NOMO-1 treated with dmso at 0.1 percent for 144 hours (cell line): Measurements from ENCODE around the gene SLC22A17.

Source experiments
- DNase-seq: peaks from one replicate; lab custom pipeline; 2025; ENCODE audit not compliant: unreplicated experiment; lab: John Stamatoyannopoulos, UW

The SLC22A17 gene

GRCh38 chr14:23382276-23382675, 29.6 kb upstream of the SLC22A17 start:
- DNase-seq: no peak

GRCh38 chr14:23381871-23382270, 29.2 kb upstream of the SLC22A17 start:
- DNase-seq: no peak

- no peak for DNase-seq
Observed at GRCh38 chr14:23380976-23381375, 28.3 kb upstream of the SLC22A17 start.

GRCh38 chr14:23380197-23380914, 27.7 kb upstream of the SLC22A17 start:
- no peak for DNase-seq

- no peak for DNase-seq
Observed at GRCh38 chr14:23379366-23380196, 26.9 kb upstream of the SLC22A17 start.

- no peak for DNase-seq
Observed at GRCh38 chr14:23378612-23379220, 26.0 kb upstream of the SLC22A17 start.

GRCh38 chr14:23377573-23378563, 25.2 kb upstream of the SLC22A17 start:
- DNase-seq: no peak

GRCh38 chr14:23377198-23377550, 24.5 kb upstream of the SLC22A17 start:
- no peak for DNase-seq

- DNase-seq: no peak
Observed at GRCh38 chr14:23376482-23377197, 24.0 kb upstream of the SLC22A17 start, which contains the start of gene CMTM5. CMTM5 (plus strand) TSS chr14:23377046; CDS start chr14:23377252, 206 bp downstream.

GRCh38 chr14:23375527-23376251, 23.0 kb upstream of the SLC22A17 start:
- no peak for DNase-seq

- no peak for DNase-seq
Observed at GRCh38 chr14:23373041-23373440, 20.4 kb upstream of the SLC22A17 start.

GRCh38 chr14:23372509-23372908, 19.8 kb upstream of the SLC22A17 start, which contains the start of gene IL25:
IL25 (plus strand) TSS chr14:23372809.
- no peak for DNase-seq

GRCh38 chr14:23371865-23372264, 19.2 kb upstream of the SLC22A17 start:
- no peak for DNase-seq

GRCh38 chr14:23370221-23370620, 17.5 kb upstream of the SLC22A17 start:
- DNase-seq: no peak

- no peak for DNase-seq
Observed at GRCh38 chr14:23366426-23366921, 13.8 kb upstream of the SLC22A17 start.

GRCh38 chr14:23365732-23366425, 13.2 kb upstream of the SLC22A17 start:
- no peak for DNase-seq

GRCh38 chr14:23365036-23365731, 12.5 kb upstream of the SLC22A17 start, which contains the start of gene EFS:
EFS (minus strand) TSS chr14:23365172; CDS start chr14:23365025, 147 bp downstream.
- no peak for DNase-seq
